ENCODE results near the gene STUB1.

Gene STUB1

DNA sequence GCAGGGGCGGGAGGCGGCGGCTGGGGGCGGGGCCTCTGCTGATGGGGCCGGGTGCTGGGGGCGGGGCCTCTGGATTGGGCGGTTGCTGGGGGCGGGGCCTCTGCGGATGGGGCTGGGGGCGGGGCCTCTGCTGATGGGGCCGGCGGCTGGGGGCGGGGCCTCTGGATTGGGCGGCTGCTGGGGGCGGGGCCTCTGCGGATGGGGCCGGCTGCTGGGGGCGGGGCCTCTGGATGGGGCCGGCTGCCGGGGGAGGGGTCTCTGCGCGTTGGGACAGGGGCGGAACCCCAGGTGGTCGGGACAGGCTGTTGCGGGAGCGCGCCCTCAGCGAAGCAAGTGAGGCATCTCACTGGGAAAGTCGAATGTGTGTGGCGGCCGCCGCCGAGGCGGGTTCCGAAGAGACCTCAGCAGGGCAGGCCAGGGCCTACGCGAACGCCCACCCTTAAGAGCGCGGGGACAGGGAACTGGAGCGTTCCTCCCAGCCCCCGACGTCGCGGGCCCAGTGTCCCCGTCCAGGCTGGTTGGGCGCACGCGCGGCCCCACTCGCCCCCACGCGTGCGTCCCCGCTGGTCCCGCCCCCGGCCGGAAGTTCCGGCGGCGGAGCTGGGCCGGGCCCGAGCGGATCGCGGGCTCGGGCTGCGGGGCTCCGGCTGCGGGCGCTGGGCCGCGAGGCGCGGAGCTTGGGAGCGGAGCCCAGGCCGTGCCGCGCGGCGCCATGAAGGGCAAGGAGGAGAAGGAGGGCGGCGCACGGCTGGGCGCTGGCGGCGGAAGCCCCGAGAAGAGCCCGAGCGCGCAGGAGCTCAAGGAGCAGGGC is at the start of gene STUB1:
Gene STUB1, plus strand, starts transcription at position 597 of the 811 bp plus-strand sequence. Its CDS starts 116 bp downstream, at position 713.
- peak; percentile 50 to 97 (median 90) for DNase-seq

DNA sequence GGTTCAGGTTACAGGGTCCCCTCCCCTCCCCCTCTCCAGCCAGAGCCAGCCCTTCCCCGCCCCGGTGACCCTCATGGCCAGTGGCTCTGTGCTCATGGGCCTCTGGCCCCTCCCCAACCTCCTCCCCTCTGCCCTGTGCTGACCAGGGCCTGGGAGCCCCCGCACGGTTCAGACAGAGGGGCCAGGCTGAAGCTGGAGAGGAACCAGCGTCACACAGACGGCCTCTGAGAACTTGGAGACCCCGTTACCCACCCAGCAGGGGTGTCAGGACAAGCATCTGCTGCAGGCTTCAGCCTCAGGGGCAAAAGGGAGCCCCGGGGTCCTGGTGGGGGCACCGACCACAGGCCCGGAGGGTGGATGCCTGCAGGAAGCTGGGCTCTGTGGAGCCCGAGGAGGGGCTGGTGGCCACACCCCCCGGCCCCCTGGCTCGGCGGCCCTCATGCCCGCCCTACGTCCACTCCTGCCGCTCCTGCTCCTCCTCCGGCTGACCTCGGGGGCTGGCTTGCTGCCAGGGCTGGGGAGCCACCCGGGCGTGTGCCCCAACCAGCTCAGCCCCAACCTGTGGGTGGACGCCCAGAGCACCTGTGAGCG is 49.3 kb upstream of the STUB1 start, which contains the start of gene WFIKKN1:
Gene WFIKKN1, plus strand, starts transcription at position 171 of the 591 bp plus-strand sequence. Its CDS starts 269 bp downstream, at position 440.
- no peak for DNase-seq

DNA sequence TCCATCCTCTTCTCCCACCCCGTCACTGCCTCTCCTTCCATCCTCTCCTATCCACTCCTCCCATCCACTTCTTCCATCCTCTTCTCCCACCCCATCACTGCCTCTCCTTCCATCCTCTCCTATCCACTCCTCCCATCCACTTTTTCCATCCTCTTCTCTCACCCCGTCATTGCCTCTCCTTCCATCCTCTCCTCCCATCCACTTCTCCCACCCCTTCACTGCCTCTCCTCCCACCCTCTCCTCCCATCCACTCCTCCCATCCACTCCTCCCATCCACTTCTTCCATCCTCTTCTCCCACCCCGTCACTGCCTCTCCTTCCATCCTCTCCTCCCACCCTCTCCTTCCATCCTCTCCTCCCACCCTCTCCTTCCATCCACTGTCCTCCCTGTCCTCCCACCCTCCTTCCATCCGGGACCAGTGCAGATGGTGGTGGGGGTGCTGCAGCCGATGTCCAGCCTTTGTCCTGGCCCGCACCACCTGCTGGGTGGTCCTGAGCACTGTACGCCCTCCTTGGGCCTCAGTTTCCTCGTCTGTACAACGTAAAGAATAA is 48.3 kb upstream of the STUB1 start:
- no peak for DNase-seq

GRCh38 chr16:632486-633335 is 47.5 kb upstream of the STUB1 start:
- DNase-seq = no peak

DNA sequence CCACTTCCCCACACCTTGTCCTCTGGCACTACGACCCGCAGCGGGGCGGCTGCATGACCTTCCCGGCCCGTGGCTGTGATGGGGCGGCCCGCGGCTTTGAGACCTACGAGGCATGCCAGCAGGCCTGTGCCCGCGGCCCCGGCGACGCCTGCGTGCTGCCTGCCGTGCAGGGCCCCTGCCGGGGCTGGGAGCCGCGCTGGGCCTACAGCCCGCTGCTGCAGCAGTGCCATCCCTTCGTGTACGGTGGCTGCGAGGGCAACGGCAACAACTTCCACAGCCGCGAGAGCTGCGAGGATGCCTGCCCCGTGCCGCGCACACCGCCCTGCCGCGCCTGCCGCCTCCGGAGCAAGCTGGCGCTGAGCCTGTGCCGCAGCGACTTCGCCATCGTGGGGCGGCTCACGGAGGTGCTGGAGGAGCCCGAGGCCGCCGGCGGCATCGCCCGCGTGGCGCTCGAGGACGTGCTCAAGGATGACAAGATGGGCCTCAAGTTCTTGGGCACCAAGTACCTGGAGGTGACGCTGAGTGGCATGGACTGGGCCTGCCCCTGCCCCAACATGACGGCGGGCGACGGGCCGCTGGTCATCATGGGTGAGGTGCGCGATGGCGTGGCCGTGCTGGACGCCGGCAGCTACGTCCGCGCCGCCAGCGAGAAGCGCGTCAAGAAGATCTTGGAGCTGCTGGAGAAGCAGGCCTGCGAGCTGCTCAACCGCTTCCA is 46.7 kb upstream of the STUB1 start:
- no peak for DNase-seq

GRCh38 chr16:634051-634670 is 46.0 kb upstream of the STUB1 start:
- no peak for DNase-seq

- no peak for DNase-seq
Observed at GRCh38 chr16:634996-635395, 45.2 kb upstream of the STUB1 start.

GRCh38 chr16:635573-636205 is 44.5 kb upstream of the STUB1 start:
- DNase-seq = peak in 3 of 56 donors; percentile 15 to 52 (median 20)

GRCh38 chr16:636206-637080 is 43.8 kb upstream of the STUB1 start, which contains the start of gene METTL26:
TSS of gene METTL26 (minus strand) at chr16:636305. CDS start at chr16:636290, 15 bp downstream.
- DNase-seq = peak; percentile 49 to 100 (median 96)

DNA sequence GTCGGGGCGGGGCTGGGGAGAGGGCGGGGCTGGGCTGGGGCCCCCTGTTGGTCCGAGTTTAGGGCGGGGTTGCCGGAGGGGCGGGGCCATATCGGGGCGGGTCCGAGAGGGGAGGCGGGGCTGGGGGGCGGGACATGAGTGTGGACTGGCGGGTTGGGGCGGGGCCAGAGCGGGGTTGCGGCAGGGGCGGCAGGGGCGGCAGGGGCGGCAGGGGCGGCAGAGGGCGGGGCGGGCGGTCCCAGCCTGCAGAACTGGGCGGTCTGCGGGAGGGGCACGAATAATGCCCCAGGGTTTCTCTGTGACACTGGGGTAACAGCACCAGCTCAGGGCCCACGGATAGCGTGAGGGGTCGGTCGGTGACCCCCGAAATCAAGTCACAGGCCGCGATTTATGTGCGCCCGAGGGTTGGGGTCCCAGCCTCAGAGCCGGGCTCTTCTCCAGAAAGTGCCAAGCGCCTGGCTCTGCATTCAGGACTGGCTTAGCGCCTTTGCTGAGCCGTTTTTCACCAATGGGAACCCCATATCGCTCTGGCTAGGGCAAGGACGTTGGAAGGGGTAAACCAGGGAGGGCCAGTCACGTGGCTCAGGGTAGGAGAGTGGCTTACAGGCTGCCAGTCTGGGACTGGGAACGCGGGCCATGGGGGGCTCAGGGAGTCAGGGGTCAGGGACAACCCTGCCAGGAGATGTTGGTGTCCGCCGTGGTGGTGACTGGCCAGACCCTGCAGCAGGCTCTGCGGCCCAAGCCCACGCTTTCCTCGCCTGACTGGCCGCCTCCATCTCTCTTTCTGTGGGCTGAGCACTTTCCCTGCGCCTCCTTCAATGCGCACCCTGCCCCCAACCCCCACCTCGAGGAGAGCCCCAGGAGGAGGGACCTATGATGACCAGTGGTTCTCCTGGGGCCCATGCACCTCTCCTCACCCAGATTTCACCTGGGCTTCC is 42.9 kb upstream of the STUB1 start:
- peak in 47 of 56 donors; percentile 29 to 99 (median 95) for DNase-seq

DNA sequence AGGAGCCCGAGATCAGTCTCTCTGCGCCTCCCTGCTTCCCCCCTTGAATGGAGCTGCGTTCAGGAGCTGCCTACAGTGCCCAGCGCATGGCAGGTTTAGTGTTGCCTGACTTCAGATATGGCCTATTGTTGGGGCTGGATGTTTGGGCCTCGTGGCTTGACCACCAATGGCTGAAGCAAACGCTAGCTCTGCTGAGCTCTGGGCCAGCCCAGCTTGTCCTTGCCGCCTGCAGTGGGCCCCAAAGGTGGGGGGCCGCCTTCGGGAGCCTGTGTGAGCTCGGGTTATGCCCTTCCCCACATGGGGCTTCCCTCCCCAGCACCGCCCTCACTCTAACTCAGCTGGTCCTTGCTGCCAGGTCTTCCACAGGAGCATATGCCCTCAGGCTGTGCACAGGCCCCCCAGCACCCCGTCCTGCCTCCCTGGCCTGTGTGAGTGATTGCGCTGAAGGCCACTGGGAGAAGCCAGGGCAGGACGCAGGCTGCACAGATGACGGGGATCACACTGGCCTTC is 42.1 kb upstream of the STUB1 start:
- DNase-seq = no peak

GRCh38 chr16:638836-639235 is 41.4 kb upstream of the STUB1 start:
- no peak for DNase-seq

GRCh38 chr16:640614-641013 is 39.6 kb upstream of the STUB1 start:
- no peak for DNase-seq

- peak in 52 of 56 donors; percentile 11 to 86 (median 63) for DNase-seq
Observed at GRCh38 chr16:641326-642188, 38.7 kb upstream of the STUB1 start, which contains the start of gene MCRIP2. TSS of gene MCRIP2 (plus strand) at chr16:641828. CDS start at chr16:641992, 164 bp downstream.

DNA sequence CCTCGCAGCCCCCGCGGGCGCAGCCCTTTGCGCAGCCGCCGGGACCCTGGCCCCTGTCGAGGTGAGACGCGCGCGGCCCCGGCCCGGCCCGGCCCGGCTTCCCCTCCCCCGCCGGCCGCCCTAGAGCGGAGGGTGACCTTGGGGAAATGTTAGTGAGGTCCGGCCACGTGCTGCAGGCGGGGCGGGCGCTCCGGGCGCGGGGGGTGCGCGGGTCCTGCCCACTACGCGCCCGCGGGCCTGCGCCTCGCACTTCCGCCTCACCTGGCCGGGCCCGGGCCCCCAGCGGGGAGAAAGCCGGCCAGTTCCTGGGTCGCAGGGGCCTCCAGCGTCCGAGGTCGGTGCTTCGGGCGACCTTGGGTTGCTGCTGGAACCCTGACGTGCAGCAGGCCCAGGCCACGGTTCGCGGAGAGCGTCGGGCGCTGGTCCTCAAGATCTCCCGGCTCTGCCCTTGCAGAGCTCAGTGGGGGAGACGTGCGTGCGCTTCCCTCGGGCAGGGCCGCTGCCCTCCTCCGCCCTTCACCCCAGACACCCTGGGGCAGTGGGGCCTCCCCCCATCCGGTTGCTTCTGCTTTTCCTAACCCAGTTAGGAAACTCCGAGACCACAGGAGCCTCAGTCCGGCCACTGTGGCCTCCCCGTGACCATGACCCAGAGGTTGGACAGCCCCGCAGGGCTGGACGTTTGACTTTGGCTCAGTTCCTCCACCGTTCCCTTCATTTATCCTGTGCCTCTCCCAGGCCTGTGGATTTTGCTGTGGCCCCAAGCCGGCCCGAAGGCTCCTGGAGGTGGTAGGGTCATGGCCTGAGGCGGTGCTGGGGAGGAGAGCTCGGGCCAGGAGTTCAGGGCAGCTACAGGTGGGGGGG is 37.8 kb upstream of the STUB1 start:
- DNase-seq = peak in 22 of 56 donors; percentile 12 to 60 (median 29)
